Hepatocyte (in vitro differentiated cells): ENCODE data around the gene DUSP10. TPM values are rescaled to one million over a fixed set of nuclear protein-coding genes. Genes with fewer than 3 reads are reported as not detected.

Experiments
- DNase-seq: peaks from one replicate; pipeline ENCODE4 v3.0.0-alpha.2; 2016; ENCODE audit warnings: low spot score
- H2AFZ ChIP-seq: fragments of 200-600 bp; sonication (generic); 2 replicates; pipeline ENCODE4 v1.6.0; 2016; ENCODE audit warnings: antibody characterized with exemption, mild to moderate bottlenecking
- H3K27ac ChIP-seq: fragments of 200-600 bp; sonication (generic); 2 replicates; pipeline ENCODE4 v1.5.1; 2016; ENCODE audit warnings: mild to moderate bottlenecking
- H3K27me3 ChIP-seq: fragments of 200-600 bp; sonication (generic); 2 replicates; pipeline ENCODE4 v1.6.1; 2016
- H3K36me3 ChIP-seq: fragments of 200-600 bp; sonication (generic); replicated peaks from 2 replicates; pipeline ENCODE4 v1.5.1; 2016; ENCODE audit warnings: low read depth; ENCODE audit not compliant: insufficient read depth
- H3K4me1 ChIP-seq: fragments of 200-600 bp; sonication (generic); 2 replicates; pipeline ENCODE4 v1.5.1; 2016; ENCODE audit warnings: mild to moderate bottlenecking, moderate library complexity; ENCODE audit not compliant: insufficient read depth
- H3K4me2 ChIP-seq: fragments of 200-600 bp; sonication (generic); 2 replicates; pipeline ENCODE4 v1.6.0; 2016
- H3K4me3 ChIP-seq: fragments of 200-600 bp; sonication (generic); 2 replicates; pipeline ENCODE4 v1.5.1; 2016; ENCODE audit warnings: mild to moderate bottlenecking
- H3K79me2 ChIP-seq: fragments of 200-600 bp; sonication (generic); 2 replicates; pipeline ENCODE4 v1.6.0; 2017; ENCODE audit warnings: mild to moderate bottlenecking
- H3K9me2 ChIP-seq: fragments of 200-600 bp; sonication (generic); replicated peaks from 2 replicates; pipeline ENCODE4 v1.6.0; 2017; ENCODE audit warnings: mild to moderate bottlenecking; ENCODE audit not compliant: insufficient read depth
- H3K9me3 ChIP-seq: fragments of 200-600 bp; sonication (generic); 2 replicates; pipeline ENCODE4 v1.5.1; 2016; ENCODE audit warnings: low read depth, mild to moderate bottlenecking
- H4K20me1 ChIP-seq: fragments of 200-600 bp; sonication (generic); 2 replicates; pipeline ENCODE4 v1.6.0; 2016; ENCODE audit warnings: mild to moderate bottlenecking; ENCODE audit not compliant: insufficient read depth, poor library complexity, severe bottlenecking
- CTCF ChIP-seq: fragments of 200-600 bp; sonication (generic); IDR thresholded peaks from 2 replicates; pipeline ENCODE4 v1.5.1; 2016; ENCODE audit warnings: antibody characterized with exemption, mild to moderate bottlenecking; ENCODE audit not compliant: poor library complexity
- EZH2 ChIP-seq: fragments of 200-600 bp; sonication (generic); IDR thresholded peaks from 2 replicates; pipeline ENCODE4 v1.6.1; 2016; ENCODE audit warnings: antibody characterized with exemption, mild to moderate bottlenecking, borderline replicate concordance
- EZH2phosphoT487 ChIP-seq: fragments of 200-600 bp; sonication (generic); IDR thresholded peaks from one replicate; pipeline ENCODE4 v1.6.1; 2018; ENCODE audit warnings: antibody characterized with exemption, mild to moderate bottlenecking, low read depth, moderate library complexity; ENCODE audit not compliant: unreplicated experiment, severe bottlenecking
- WGBS: methylation state at CpG from one replicate; pipeline ENCODE4 v1.1.6; 2016; ENCODE audit warnings: low lambda C conversion rate; ENCODE audit errors: missing lambda C conversion rate; 5-methylcytosine and 5-hydroxymethylcytosine counted together
- polyA plus RNA-seq: library from polyadenylated mRNA; unstranded; fragments of >200 nt; fragmentation: Nextera tagmentation; extraction: Ambion mirVana; gene quantifications from 2 replicates; pipeline ENCODE4 v1.2.1, GENCODE V29; 2016
- total RNA-seq: library from RNA; depleted of rRNA; stranded (reverse); fragments of >200 nt; gene quantifications from 2 replicates; pipeline ENCODE4 v1.2.3, GENCODE V29; 2014

Gene DUSP10
- total and polyA plus RNA-seq, 2 experiments from 2014 or later = 13.1 to 17.6 TPM

DNA sequence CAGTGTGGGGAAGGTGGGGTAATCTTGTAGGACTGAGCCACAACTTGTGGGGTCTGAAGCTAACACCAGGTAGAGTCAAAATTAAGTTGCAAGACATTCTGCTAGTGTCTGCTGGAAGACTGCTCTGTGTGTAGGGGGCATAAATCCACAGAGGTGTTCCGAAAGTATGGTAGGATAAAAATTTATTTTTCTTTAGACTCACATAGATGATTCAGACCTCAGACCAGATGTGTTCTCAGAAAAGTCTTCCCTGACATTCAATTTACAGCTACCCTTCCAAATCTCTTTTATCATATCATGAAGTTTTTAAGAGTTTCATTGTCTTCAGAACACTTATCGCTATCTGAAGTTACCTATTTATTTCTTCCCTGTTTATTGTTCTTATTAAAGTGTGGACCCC is 21.3 kb downstream of the DUSP10 start:
- Histone ChIP-seq H3K4me2 (no peak overlapping the region), H3K27ac (no peak overlapping the region), H3K4me3 (no peak overlapping the region), H3K4me1 (peaks cover 35% of the 10 kb centered on the region), H3K9me3 (no peaks in the 10 kb centered on the region), H3K36me3 (no peaks in the 10 kb centered on the region), H3K27me3 (no peaks in the 10 kb centered on the region), H2AFZ (no peak overlapping the region), H3K9me2 (no peaks in the 10 kb centered on the region), H3K79me2 (no peaks in the 10 kb centered on the region), H4K20me1 (no peaks in the 10 kb centered on the region)
- DNase-seq = no peak
- 90% methylated on average over 2 of the region's 2 CpGs for WGBS
- TF ChIP-seq EZH2 = no peak
- TF ChIP-seq EZH2phosphoT487 = no peak
- no peak for TF ChIP-seq CTCF

DNA sequence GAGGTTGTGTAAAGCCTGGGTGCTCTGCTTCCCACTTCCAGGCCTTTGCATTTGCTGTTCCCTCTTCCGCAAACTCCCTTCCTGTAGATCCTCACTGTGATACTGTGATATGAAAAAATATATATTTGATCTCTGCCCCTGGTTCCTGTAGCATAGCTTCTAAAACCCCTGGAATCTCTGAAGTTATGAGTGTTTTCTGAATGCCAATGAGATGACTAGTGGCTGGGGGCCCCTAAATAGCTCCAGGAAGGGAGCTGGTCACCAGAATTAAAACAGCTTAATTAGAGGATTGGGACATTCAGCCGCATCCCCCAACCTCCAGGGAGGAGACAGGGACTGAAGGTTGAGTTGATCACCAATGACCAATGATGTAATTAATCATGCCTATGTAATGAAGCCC is 21.9 kb downstream of the DUSP10 start:
- H2AFZ ChIP-seq = no peak overlapping the region
- no peaks in the 10 kb centered on the region for H3K9me3 ChIP-seq
- no peak overlapping the region for H3K4me3 ChIP-seq
- peaks cover 41% of the 10 kb centered on the region for H3K4me1 ChIP-seq
- H3K36me3 ChIP-seq = no peaks in the 10 kb centered on the region
- H3K27me3 ChIP-seq = no peaks in the 10 kb centered on the region
- no peak overlapping the region for H3K27ac ChIP-seq
- DNase-seq = no peak
- no peaks in the 10 kb centered on the region for H3K79me2 ChIP-seq
- no peaks in the 10 kb centered on the region for H3K9me2 ChIP-seq
- H3K4me2 ChIP-seq = no peak overlapping the region
- 87% methylated on average over 2 of the region's 2 CpGs for WGBS
- no peak for TF ChIP-seq EZH2phosphoT487
- no peak for TF ChIP-seq EZH2
- no peak for TF ChIP-seq CTCF
- no peaks in the 10 kb centered on the region for H4K20me1 ChIP-seq

GRCh38 chr1:221719278-221719597 is 22.7 kb downstream of the DUSP10 start:
- 95% methylated on average over 1 of the region's 1 CpG for WGBS
- Histone ChIP-seq H3K4me3 (no peak overlapping the region), H3K9me2 (no peaks in the 10 kb centered on the region), H4K20me1 (no peaks in the 10 kb centered on the region), H3K27ac (peak overlapping the region; percentile 59), H3K36me3 (no peaks in the 10 kb centered on the region), H3K9me3 (no peaks in the 10 kb centered on the region), H3K4me2 (no peak overlapping the region), H3K4me1 (peaks cover 45% of the 10 kb centered on the region), H3K27me3 (no peaks in the 10 kb centered on the region), H3K79me2 (no peaks in the 10 kb centered on the region), H2AFZ (no peak overlapping the region)
- TF ChIP-seq CTCF (no peak), EZH2 (no peak), EZH2phosphoT487 (no peak)
- no peak for DNase-seq
